Measurements from ENCODE around the gene RNF150. TPM values are rescaled to one million over a fixed set of nuclear protein-coding genes. Genes with fewer than 3 reads are reported as not detected.

The RNF150 gene
- total RNA-seq, 1 experiment from 2014 or later: 4.4 TPM

DNA sequence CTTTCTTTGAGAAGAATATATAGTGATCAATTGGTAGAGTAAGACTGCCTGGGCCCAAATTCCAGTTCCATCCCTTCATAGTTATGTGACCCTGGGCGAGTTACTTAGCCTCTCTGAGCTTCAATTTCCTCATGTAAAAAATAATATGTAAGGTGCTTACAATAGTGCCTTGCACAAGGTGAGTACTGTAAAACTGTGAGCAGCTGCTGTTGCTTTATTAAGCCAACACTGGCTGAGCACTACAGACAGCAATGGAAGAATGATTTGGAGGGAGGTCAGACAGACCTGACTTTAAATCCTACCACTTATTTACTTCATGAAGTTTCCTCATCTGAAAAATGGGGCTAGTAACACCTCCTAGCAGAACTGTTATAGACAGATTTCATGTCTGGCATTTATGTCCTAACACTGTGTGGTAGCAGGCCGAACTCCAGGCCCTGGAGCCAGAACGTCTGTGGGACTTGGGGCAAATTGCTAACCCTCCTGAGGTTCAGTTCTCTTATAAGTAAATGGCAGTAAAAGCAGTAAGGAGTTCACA is 53.8 kb downstream of the RNF150 start:
- TF ChIP-seq, protein P1, sequence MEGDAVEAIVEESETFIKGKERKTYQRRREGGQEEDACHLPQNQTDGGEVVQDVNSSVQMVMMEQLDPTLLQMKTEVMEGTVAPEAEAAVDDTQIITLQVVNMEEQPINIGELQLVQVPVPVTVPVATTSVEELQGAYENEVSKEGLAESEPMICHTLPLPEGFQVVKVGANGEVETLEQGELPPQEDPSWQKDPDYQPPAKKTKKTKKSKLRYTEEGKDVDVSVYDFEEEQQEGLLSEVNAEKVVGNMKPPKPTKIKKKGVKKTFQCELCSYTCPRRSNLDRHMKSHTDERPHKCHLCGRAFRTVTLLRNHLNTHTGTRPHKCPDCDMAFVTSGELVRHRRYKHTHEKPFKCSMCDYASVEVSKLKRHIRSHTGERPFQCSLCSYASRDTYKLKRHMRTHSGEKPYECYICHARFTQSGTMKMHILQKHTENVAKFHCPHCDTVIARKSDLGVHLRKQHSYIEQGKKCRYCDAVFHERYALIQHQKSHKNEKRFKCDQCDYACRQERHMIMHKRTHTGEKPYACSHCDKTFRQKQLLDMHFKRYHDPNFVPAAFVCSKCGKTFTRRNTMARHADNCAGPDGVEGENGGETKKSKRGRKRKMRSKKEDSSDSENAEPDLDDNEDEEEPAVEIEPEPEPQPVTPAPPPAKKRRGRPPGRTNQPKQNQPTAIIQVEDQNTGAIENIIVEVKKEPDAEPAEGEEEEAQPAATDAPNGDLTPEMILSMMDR (conservative IDR thresholded peaks at IDR 0.05): no peak
- Mint-ChIP-seq H3K36me3 (ENCODE audit: insufficient read depth in 1 of 3, low read depth in 3 of 3) (no peaks in the 10 kb centered on the region), H3K27me3 (ENCODE audit: low read depth) (no peaks in the 10 kb centered on the region), H3K9me3 (no peaks in the 10 kb centered on the region), H3K4me1 (peaks cover 11 to 16% of the 10 kb centered on the region in 2 experiments), H3K27ac (no peak overlapping the region; a peak in 1 of 7 replicates), H3K4me3 (no peak overlapping the region)
- H3K27me3 ChIP-seq (ENCODE audit: insufficient read depth, low read length): no peaks in the 10 kb centered on the region
- no peak overlapping the region for H2BK20ac ChIP-seq (ENCODE audit: low read depth, low read length, poor library complexity, severe bottlenecking)
- no peak overlapping the region for H4K8ac ChIP-seq (replicated peaks; ENCODE audit: insufficient read length, low read depth, low read length)
- H2BK15ac ChIP-seq (ENCODE audit: low read depth, low read length): no peak overlapping the region
- peaks cover 5% of the 10 kb centered on the region for H3K4me1 ChIP-seq (ENCODE audit: insufficient read depth, low read length)
- no peak overlapping the region for H2AK5ac ChIP-seq (ENCODE audit: insufficient read length, low read length)
- WGBS (ENCODE audit: extremely low coverage, insufficient read length, low lambda C conversion rate): no CpG with 5 or more reads among the region's 3 CpGs
- no peaks in the 10 kb centered on the region for H3K79me2 ChIP-seq (ENCODE audit: insufficient read depth, low read length)
- H3K9me3 ChIP-seq (ENCODE audit: control insufficient read depth, low read depth, low read length): no peaks in the 10 kb centered on the region
- no peak overlapping the region for H4K5ac ChIP-seq (ENCODE audit: insufficient read length, low read depth, low read length)
- no peak overlapping the region for H3K4ac ChIP-seq (ENCODE audit: low read depth, low read length)
- H3K18ac ChIP-seq (ENCODE audit: insufficient read length, low read depth, low read length): no peak overlapping the region
- no peak overlapping the region for H2AFZ ChIP-seq (ENCODE audit: low read length)
- H3K56ac ChIP-seq (ENCODE audit: insufficient read length, low read depth, low read length): no peak overlapping the region
- no peak overlapping the region for H2BK12ac ChIP-seq (ENCODE audit: insufficient read length, low read depth, low read length)
- no peak overlapping the region for H3T11ph ChIP-seq (ENCODE audit: low read length)
- no peak overlapping the region for H2BK5ac ChIP-seq (ENCODE audit: insufficient read length, low read length)
- H3K14ac ChIP-seq (ENCODE audit: insufficient read depth, low read length): no peak overlapping the region
- no peak overlapping the region for H4K91ac ChIP-seq (ENCODE audit: insufficient read length, low read depth, low read length)
- no peak overlapping the region for H3K27ac ChIP-seq (ENCODE audit: insufficient read length, low read depth, low read length)
- H3K23ac ChIP-seq (ENCODE audit: insufficient read length, low read depth, low read length): no peak overlapping the region
- no peaks in the 10 kb centered on the region for H3K79me1 ChIP-seq (ENCODE audit: insufficient read depth, low read depth, low read length, poor library complexity, severe bottlenecking)
- H3K23me2 ChIP-seq (ENCODE audit: insufficient read length, low read depth, low read length, poor library complexity, severe bottlenecking): no peaks in the 10 kb centered on the region
- DNase-seq: no peak
- H2BK120ac ChIP-seq (ENCODE audit: low read depth, low read length, poor library complexity, severe bottlenecking): no peak overlapping the region
- no peaks in the 10 kb centered on the region for H4K20me1 ChIP-seq (ENCODE audit: control insufficient read depth, insufficient read depth, insufficient read length)
- no peak overlapping the region for H3K9ac ChIP-seq (ENCODE audit: extremely low read depth, insufficient read length, low read length)
- H3K4me2 ChIP-seq (ENCODE audit: insufficient read depth, insufficient read length, low read length): no peak overlapping the region
